GM19099 (cell line): Measurements from ENCODE around the gene COLEC11.

Experiments used
- POLR2A ChIP-seq: IDR thresholded peaks from 3 replicates; pipeline ENCODE4 v1.6.1; 2011; ENCODE audit warnings: low read depth; ENCODE audit not compliant: insufficient read length; ENCODE audit errors: extremely low read depth

COLEC11 gene

DNA sequence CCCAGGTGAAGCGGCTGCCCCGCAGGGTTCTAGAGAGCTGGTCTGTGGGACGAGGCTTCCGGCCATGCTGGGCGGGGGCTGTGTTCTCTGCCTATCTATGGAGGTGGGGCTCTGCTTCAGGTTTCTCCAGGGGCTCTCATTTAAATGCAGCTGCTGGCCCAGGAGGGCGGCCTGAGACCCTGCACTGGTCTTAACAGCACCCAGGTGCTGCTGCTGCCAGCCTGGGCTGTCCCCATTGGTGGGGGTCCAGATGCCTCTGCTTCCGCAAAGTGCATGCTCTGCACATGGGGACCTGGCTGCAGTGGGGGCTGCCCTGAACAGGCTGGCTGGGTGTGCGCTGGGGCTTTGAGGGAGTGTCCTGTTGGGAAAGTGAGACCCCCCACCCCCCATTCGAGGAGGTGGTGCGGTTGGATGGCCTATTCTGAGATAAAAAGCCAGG is 33.3 kb downstream of the COLEC11 start:
- no peak for TF ChIP-seq POLR2A

DNA sequence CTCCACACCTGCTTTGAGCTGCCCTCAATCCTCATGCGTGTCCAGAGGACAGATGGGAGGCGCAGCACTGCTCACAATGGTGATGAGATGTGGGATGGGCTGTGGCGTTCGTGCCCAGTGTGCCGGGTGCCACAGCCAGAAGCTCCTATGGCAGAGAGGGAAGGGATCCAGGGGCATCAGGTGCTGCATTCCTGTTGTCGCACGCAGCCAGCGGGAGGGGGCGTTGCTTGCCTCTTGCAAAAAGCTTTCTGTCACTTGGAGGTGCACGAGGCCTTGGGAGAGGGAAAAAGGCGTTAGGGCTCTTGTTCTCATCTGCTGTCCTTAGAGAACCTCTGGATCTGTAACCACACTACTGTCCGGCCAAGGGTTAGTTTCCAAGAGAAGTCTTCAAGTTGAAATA is 33.9 kb downstream of the COLEC11 start:
- TF ChIP-seq POLR2A: no peak

DNA sequence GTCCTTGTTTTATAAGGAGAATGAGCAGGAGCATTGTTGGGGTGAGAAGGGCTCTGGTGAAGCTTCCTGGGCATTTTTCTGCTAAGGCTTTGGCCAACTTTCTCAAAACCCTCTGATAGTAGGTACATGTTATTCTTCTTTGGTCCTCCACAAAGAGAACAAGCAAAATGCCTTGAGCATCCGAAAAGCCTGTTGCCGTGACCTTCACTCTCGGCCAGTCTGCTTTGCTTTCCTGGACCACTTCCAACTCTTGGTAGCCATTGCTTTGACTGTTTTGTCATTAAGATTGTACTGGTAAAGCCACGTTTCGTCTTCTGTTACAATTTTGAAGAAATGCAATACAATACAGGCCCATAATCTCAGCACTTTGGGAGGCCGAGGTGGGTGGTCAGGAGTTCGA is 35.7 kb downstream of the COLEC11 start:
- TF ChIP-seq POLR2A: no peak

DNA sequence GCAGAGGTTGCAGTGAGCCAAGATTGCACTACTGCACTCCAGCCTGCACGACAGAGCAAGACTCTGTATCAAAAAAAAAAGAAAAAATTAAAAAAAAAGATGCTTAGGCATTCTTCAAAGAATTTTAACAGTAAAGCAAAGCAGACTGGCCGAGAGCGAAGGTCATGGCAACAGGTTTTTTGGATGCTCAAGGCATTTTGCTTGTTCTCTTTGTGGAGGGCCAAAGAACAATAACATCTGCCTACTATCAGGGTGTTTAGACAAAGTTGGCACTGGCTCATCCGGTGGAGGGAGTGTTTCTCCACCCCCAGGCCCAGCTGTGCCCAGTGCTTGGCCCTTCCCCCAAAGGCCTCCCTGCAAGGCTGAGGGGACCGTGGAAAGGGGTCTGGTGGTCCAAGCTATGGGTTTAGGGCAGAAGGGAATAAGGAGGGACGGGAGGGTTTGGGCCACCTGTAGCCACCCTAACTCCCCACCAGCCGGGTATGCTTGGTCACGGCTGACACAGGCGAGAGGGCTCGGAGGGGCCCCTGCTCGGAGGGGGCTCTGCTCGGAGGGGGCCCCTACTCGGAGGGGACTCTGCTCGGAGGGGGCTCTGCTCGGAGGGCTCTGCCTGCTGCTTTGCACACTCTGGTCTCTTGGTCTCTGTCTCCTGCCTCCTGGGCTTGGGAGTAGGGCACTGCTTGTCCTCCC is 36.4 kb downstream of the COLEC11 start:
- no peak for TF ChIP-seq POLR2A

DNA sequence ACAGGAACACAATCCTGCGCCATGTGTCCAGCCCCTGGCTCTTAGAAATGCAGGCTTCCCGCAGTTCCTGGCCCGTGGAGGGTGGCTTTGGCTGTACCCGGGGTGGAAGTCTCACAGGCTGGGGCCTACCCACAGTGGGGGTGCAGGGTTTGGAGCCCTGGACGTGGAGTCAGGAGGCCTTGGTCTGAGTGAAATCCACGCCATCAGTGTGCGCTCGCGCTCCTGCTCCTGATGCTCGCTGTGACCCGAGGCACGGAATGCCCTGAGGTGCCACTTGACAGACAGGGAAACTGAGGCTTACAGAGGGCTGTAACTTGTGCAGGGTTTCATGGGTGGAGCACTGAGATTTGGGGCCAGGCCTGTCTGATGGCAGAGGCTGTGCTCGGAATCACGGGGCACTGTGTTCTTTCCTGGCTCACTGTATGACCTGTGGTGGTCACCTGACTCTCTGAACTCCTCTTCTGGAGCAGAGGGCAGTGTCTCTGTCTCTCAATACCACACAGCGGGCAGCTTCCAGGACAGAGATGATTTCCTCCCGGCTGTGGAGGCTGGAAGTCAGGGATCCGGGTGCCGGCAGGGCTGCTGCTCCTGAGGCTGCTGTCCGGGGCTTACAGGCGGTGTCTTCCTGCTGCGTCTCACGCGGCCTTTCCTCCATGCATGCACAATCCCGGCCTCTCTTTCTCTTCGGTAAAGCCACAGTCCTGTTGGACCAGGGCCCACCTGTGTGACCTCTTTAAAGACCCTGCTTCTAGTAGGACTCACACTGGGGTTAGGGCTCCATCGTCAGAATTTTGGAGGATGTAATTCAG is 37.1 kb downstream of the COLEC11 start:
- TF ChIP-seq POLR2A: no peak

DNA sequence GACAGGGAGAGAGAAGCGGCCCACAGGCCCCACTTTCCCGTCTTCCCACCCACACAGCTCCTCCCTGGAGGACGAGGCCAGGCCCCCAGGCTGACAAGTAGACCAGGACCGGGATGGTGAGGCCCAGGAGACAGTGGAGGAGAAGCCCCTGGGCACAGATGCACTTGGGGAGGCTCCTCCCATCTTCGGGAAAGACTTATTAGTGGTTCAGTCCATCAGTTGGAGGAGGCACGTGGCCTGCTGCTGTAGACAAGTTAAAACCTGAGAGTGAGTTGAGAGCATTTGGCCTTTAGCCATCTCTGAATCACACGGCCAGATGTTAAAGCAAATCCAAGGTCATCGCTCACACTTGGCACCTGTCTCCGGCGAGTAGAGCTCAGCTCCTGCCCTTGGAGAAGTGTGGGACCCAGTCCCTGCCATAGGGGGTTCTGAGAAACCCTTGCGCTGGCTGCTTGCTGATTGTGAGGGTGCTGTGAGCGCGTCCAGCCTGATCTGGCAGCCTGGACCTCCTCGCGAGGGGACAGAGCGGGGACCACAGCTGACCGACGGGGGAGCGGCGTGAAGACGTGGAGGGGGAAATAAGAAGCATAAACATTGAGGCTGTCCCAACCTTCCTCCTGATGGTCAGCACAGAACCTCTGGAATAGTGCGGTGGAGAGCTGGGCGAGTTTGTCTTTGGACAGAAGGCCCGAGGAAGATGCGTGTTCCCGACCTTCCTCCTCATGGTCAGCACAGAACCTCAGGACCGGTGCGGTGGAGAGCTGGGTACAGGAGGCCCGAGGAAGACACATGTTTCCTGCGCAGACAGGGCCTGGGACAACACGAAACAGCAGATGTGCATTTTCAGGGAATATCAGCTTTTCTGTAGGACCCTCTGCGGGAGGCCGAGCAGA is 38.4 kb downstream of the COLEC11 start:
- no peak for TF ChIP-seq POLR2A

DNA sequence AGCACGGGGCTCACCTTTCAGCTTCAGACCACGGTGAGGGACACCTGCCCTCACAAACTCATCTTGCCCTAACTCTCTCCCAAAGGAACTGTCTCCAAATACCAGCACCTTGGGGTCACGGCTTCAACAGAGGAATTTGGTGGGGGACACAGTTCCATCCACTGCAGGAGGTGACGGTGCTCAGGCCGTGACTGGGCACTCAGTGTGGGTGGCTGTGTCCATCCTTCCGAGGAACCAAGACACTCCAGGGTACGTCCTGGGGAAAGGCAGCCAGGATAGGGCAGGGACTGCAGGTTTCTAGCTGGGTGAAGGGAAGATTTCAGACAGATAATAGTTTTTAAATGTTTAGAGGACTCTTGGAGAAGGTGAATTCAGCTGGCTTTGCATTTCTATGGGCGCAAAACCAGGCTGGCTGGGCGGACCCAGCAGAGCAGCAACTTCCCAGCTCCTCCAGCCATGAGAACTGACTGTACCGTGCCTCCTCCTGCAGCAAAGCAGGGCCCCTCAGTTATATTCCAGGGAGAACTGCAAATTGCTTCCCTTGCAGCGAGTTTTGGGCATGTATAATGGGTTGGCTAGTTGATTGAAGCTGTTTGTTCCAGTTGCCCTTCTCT is 39.2 kb downstream of the COLEC11 start:
- no peak for TF ChIP-seq POLR2A

DNA sequence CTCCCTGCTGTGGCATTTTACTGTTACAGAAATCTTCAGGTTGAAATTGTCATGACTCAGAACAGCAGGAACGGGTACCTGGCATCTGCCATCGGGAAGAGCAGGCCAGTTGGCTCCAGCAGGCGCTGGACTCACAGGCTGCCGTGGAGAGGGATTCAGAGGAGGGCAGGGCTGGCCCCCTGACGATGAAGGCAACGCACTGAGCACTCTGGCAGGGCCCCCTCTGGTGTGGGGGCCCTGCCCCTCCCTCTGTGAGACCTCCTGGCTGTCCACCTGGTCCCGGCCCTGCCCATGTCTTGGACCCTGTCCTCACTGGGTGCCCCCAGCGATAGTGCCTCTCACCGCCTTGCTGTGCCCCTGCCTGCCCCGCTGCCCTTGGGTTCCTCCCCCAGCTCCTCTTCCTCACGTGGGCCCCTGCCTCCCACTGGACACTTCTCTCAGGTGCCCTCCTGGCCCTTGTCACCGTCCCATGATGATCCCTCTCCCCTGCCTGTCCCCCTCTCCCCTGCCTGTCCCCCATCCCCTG is 39.7 kb downstream of the COLEC11 start:
- TF ChIP-seq POLR2A: no peak

DNA sequence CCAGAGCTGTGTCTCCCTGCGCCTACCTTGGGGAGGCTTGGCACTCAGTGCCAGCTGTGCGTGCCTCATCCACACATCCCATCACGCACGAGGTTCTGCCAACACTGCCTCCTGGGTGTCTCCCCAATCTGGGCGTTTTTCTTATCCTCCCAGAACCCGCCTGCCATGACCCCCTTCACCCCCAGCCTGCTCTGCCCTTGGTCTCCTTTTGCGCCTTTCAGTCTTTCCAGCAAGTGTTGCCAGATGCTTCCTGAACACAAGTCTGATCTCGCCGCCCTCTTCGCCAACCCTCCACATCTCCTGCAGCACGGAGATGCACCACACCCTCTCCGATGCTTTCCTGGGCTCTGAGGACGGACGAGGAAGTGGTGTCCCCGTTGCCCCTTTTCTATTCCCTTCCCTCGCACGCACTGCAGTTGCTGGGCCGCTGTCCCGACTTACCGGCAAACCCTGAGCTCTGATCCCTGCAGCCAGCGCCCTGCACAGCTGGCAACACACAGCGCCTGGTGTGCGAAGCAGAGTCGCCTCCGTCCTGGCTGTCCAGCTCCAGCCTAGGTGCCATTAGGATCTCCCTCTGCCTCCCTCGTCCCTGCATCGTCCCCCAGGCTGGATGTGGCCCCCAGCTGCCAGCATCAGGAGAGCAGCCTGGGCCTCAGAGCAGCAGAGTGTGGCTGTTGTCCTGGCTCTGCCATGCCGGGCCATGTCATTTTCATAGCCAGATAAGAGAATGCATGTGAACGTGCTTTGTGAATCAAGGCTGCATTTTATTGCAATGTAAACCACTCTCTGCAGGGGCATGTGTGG is 40.5 kb downstream of the COLEC11 start:
- no peak for TF ChIP-seq POLR2A

DNA sequence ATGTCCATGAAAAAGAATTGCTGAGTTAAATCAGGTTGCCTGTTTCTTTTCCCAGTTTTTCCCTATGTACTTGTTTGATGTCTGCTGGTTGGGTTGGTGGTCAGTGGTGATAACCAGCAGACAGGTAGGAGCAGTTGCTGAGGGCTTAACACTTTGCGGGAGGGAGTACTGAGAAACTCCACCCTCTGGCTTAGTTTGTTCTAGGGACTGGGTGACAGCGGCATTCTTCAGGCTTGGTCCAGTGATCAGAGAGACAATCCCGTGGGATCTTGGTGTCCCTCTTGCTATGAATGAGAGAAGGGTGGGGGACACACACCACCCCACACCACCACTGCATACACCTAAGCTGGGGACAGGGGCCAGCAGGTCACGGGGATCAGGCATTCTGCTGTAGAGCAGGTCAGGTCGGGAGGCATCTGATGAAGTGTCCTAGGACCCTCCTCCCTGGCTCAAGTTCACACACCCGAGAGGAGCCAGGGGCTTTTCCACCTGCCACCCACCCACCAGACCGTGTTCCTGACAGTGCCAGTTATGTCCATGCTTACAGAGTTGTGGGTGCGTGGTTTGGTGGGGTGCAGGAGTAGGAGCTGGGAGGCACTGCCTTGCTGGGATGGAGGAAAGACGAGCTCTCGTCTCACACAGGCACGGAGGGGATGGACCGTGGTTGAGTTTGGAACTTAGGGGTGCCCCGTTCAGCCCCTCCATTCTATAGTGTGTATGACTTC is 41.8 kb downstream of the COLEC11 start:
- TF ChIP-seq POLR2A: no peak

DNA sequence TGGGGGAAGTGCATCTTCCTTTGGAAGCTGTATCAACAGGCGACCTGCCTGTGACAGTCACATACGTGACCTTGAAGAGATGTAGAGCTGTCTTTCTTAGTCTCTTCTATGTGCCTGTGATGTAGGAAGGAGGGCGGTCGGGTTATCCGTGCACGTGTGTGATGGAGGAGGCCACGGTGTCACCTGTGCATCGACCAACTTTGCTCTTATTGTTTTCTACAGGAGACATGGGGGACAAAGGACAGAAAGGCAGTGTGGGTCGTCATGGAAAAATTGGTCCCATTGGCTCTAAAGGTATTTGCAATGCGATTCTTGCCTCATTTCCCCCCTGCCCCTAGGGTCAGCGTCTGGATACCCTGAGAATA is 42.4 kb downstream of the COLEC11 start:
- no peak for TF ChIP-seq POLR2A

DNA sequence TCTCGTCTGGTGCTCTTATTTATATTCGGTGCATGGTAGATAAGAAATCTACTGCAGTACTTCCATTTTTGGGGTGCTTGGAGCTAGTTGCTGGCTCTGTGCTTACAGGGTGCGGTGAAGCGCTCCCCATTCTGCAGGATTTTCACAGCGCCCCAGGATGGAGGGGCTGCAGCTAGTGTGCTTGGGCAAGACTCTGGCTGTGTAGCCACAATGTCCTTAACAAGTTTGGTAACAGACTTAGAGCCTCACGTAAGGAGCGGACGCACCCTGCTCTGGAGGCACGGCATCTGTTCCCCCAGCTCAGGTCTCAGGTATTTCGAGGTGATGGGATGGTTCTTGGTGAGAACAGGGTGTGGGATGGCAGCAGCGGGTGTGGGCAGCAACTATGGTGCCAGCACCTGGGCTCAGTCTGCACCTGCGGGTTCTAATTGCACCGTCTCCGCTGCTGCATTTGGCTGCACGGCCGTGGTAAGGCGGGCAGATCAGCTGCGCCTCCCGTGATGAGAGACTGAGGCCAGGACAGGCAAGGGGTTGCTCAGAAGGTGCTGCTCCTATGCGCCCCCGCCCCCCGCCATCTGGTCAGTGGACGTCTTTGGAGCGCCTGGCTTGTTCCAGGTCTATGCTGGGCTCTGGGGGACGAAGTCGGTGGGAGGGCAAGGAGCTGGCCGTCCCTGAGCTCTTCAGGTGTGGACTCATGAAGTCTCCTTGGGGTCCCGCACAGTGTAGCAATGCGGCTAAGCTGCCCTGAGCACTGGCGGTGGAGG is 43.0 kb downstream of the COLEC11 start:
- no peak for TF ChIP-seq POLR2A

DNA sequence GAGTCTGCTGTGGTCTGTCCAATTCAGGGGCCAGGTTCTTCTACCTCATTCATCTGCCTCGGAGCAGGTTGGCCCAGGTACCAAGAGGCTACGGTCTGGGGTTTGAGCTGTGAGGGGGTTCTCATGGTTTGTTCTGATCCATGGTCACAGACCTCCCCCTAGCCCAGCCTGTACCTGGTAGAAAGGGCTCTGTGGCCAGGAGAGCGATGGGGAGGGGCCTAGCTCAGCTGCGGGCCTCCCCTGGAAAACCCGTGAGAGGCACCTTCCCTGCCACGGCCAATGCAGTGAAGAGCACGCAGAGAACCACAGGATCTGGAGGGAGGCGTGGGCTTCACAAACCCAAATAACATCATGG is 43.5 kb downstream of the COLEC11 start:
- TF ChIP-seq POLR2A: no peak

DNA sequence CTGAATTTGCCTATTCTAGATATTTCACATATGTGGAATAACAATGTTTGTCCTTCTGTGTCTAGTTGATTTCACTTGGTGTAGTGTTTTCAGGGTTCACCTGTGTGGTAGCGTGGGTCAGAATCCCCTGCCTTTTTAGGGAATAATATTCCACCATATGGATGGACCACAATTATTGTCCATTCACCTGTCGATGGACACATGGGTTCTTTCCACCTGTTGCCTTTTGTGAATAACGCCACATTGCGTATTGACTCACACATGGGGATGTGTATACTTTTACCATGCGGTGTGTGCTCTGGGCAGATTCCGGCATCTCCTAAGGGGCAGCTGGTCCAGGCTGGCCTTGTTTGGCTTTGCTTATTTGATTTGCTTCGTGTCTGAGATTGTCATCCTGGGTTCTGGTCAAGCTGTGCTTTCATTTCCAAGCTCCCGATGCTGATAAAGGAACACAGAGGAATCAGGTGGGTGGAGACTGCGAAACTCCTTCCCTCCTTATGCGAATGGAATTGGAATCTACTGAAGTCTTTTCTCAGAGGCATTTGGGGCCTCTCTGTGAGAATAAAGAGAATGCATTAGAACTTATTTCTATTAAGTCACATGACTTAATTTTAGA is 44.2 kb downstream of the COLEC11 start:
- no peak for TF ChIP-seq POLR2A
